22Rv1 (cell line): Measurements from ENCODE around the gene ADIPOQ.

Experiments
- ZFX ChIP-seq: fragments of 450-650 bp; IDR thresholded peaks from 2 replicates; pipeline ENCODE4 v1.6.1; 2017; ENCODE audit warnings: antibody characterized with exemption, borderline replicate concordance
- TF ChIP-seq, protein P1 (sequence below): fragments of 450-650 bp; IDR thresholded peaks from 2 replicates; pipeline ENCODE4 v1.5.1; 2017; ENCODE audit warnings: mild to moderate bottlenecking

DNA sequence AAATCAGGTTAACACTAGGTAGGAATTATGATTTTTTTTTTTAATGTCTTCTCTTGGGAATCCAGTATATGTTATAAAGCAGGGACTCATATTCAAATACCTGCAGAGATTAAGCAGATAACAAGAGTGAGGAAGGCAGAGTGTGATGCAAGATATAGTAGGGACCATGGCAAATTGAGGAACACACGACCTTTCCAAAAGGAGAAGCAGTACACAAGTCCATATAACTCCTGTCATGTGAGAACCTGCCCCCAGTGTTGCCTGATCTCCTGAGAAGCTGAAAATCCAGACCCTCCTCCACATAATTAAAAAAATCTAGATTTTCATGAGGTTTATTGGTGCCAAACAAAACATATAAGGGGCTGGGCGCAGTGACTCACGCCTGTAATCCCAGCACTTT is 39.8 kb upstream of the ADIPOQ start:
- TF ChIP-seq, protein P1, sequence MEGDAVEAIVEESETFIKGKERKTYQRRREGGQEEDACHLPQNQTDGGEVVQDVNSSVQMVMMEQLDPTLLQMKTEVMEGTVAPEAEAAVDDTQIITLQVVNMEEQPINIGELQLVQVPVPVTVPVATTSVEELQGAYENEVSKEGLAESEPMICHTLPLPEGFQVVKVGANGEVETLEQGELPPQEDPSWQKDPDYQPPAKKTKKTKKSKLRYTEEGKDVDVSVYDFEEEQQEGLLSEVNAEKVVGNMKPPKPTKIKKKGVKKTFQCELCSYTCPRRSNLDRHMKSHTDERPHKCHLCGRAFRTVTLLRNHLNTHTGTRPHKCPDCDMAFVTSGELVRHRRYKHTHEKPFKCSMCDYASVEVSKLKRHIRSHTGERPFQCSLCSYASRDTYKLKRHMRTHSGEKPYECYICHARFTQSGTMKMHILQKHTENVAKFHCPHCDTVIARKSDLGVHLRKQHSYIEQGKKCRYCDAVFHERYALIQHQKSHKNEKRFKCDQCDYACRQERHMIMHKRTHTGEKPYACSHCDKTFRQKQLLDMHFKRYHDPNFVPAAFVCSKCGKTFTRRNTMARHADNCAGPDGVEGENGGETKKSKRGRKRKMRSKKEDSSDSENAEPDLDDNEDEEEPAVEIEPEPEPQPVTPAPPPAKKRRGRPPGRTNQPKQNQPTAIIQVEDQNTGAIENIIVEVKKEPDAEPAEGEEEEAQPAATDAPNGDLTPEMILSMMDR: no peak
- no peak for TF ChIP-seq ZFX
